Activated T-helper 2 cell treated with anti-CD3 and anti-CD28 coated beads, Interferon-gamma antibody, Interleukin-2, Interleukin-4, amounts not matched to agents 10 μg/mL and 5 μg/mL and 100 μg/mL, durations not matched to agents 14 hours and 24 hours and 36 hours (primary cell): ENCODE data around the gene PTPRE. TPM values are rescaled to one million over a fixed set of nuclear protein-coding genes. Genes with fewer than 3 reads are reported as not detected.

Experiments
- DNase-seq: peaks from one replicate; pipeline ENCODE4 v3.0.0; 2021; ENCODE audit warnings: low spot score
- H3K27ac Mint-ChIP-seq: one replicate; pipeline ENCODE4 v1.8.0; 2021; ENCODE audit warnings: mixed read lengths
- H3K27me3 Mint-ChIP-seq: one replicate; pipeline ENCODE4 v1.8.0; 2021; ENCODE audit warnings: low read depth, mixed read lengths
- H3K36me3 Mint-ChIP-seq: one replicate; pipeline ENCODE4 v1.8.0; 2021; ENCODE audit warnings: low read depth, mixed read lengths
- H3K4me1 Mint-ChIP-seq: one replicate; pipeline ENCODE4 v1.8.0; 2021; ENCODE audit warnings: low read depth, mixed read lengths
- H3K4me3 Mint-ChIP-seq: one replicate; pipeline ENCODE4 v1.8.0; 2021; ENCODE audit warnings: low read depth, mild to moderate bottlenecking, moderate library complexity, mixed read lengths
- H3K9me3 Mint-ChIP-seq: one replicate; pipeline ENCODE4 v1.8.0; 2021; ENCODE audit warnings: mixed read lengths
- intact Hi-C: fragments of 100-400 bp; cut with micrococcal nuclease; formaldehyde crosslinking; loops from one replicate; pipeline ENCODE4 v1.15.1; 2023
- total RNA-seq: library from RNA; stranded (reverse); gene quantifications from 2 replicates; pipeline ENCODE4 v1.2.3, GENCODE V29; 2022

PTPRE gene
- total RNA-seq, 1 donor from 2014 or later: 16.8 TPM

GRCh38 chr10:127945341-127945758 is 38.4 kb downstream of the PTPRE start:
- H3K27me3 Mint-ChIP-seq: peaks cover 7% of the 10 kb centered on the region
- H3K36me3 Mint-ChIP-seq: no peaks in the 10 kb centered on the region
- H3K27ac Mint-ChIP-seq: no peak overlapping the region
- DNase-seq: no peak
- peaks cover 3% of the 10 kb centered on the region for H3K4me1 Mint-ChIP-seq
- H3K9me3 Mint-ChIP-seq: no peaks in the 10 kb centered on the region
- intact Hi-C loops: no loop called here
- no peak overlapping the region for H3K4me3 Mint-ChIP-seq

GRCh38 chr10:127945948-127946711 is 39.2 kb downstream of the PTPRE start:
- Mint-ChIP-seq H3K4me1 (peaks cover 3% of the 10 kb centered on the region), H3K27me3 (peaks cover 7% of the 10 kb centered on the region), H3K27ac (no peak overlapping the region), H3K36me3 (no peaks in the 10 kb centered on the region), H3K4me3 (no peak overlapping the region), H3K9me3 (no peaks in the 10 kb centered on the region)
- DNase-seq: no peak
- intact Hi-C loops: no loop called here

DNA sequence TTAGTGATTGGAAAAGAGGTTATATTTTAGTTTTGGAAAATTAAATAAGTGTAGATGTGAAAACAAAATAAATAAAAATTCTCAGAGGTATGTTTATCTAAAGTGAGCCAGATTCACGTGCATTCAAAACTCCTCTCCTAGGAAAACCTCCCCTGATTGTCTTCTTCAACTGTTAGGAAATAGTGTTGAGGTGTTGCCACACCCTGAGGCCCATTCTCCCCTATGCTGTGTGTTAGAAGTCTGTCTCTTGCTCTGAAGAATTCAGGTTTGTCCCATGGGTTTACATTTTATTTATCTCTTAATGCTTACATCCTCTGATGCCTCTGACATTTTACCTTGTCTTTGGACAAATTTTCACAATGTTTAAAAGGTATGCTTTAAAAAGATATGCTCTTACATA is 40.3 kb downstream of the PTPRE start:
- Mint-ChIP-seq H3K4me3 (no peak overlapping the region), H3K36me3 (no peaks in the 10 kb centered on the region), H3K4me1 (peaks cover 3% of the 10 kb centered on the region), H3K27ac (no peak overlapping the region), H3K27me3 (peaks cover 5% of the 10 kb centered on the region), H3K9me3 (no peaks in the 10 kb centered on the region)
- intact Hi-C loops: no loop called here
- DNase-seq: no peak

DNA sequence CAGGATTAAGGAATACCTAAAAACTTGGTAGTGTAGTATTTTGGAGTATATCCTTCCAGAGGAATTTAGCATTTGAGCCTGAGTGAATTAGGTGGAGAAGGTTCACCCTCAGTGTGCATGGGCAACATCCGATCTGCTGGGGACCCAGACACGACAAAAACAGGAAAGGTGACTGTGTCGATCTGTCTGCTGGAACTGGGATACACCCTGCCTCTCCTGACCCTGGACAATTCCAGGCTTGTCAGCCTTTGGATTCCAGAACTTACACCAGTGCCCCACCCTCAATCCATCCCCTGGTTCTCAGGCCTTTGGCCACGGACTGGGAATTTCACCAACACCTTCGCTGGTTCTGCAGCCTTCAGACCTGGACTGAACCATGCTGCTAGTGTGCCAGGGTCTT is 41.9 kb downstream of the PTPRE start:
- no peak for DNase-seq
- H3K4me1 Mint-ChIP-seq: peaks cover 3% of the 10 kb centered on the region
- intact Hi-C loops: no loop called here
- no peaks in the 10 kb centered on the region for H3K9me3 Mint-ChIP-seq
- no peak overlapping the region for H3K27ac Mint-ChIP-seq
- no peak overlapping the region for H3K4me3 Mint-ChIP-seq
- no peaks in the 10 kb centered on the region for H3K27me3 Mint-ChIP-seq
- H3K36me3 Mint-ChIP-seq: no peaks in the 10 kb centered on the region

DNA sequence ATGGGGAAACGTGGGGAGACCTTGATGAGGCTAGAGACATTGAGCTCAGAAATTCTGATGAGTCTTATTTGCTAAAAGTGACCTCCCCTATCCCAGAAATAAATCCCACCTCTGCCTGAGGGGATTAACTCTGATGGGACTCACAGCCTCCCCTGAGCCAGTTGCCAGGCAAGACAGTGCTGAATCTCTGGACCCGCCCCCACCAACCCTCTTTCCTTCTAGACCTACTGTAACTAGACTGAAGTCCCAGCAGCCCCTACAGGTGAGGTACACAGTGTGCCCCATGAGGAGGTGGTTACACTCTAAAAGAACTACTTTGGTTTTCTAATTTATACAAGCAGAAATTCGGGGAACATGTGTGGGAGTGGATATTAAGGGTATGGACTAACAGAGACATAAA is 42.9 kb downstream of the PTPRE start:
- Mint-ChIP-seq H3K36me3 (no peaks in the 10 kb centered on the region), H3K27me3 (no peaks in the 10 kb centered on the region), H3K4me1 (peaks cover 3% of the 10 kb centered on the region), H3K9me3 (no peaks in the 10 kb centered on the region), H3K4me3 (no peak overlapping the region), H3K27ac (no peak overlapping the region)
- intact Hi-C loops: no loop called here
- no peak for DNase-seq

DNA sequence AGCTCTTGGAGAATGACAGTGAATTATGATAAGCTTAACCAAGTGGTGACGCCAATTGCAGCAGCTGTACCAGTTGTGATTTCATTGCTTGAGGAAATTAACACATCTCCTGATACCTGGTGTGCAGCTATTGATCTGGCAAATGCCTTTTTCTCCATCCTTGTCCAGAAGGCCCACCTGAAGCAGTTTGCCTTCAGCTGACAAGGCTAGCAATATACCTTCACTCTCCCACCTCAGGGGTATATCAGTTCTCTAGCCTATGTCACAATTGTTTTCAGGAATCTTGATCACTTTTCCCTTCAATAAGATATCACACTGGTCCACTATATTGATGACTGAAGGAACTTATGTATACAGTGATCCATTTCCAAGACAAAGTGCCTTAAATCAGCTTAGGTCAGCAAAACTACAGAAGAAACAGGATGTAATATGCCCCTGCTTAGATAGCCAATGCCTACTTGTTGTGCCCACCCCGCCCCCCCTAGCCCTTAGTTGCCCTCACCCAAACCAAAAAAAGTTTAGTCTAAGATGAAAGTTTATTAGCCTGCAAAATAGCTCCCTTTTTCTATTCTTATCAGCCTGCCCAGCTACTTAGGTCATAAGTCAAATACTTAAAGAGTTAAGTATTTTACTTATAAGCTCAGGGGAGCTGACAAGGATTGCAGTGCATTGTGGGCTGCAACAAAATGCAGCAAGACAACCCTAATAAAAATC is 45.1 kb downstream of the PTPRE start:
- Mint-ChIP-seq H3K36me3 (no peaks in the 10 kb centered on the region), H3K4me1 (no peaks in the 10 kb centered on the region), H3K9me3 (no peaks in the 10 kb centered on the region), H3K27me3 (peaks cover 10% of the 10 kb centered on the region), H3K27ac (no peak overlapping the region), H3K4me3 (no peak overlapping the region)
- no peak for DNase-seq
- intact Hi-C loops: no loop called here

DNA sequence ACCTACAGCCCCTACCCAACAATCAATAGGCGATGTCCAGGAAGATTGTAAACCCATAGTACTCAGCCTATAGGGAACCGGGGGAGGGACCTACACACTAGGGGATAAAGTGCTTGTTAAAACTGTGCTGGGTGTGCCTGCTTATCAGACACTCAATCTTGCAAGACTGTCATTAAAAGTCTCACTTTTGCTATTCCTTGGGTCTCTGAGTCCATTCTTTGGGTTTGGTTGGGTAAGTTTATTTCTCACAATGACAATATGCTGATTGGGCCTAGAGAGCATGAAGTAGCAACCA is 45.6 kb downstream of the PTPRE start:
- Mint-ChIP-seq H3K4me3 (no peak overlapping the region), H3K9me3 (no peaks in the 10 kb centered on the region), H3K4me1 (no peaks in the 10 kb centered on the region), H3K27ac (no peak overlapping the region), H3K36me3 (no peaks in the 10 kb centered on the region), H3K27me3 (peaks cover 13% of the 10 kb centered on the region)
- DNase-seq: no peak
- intact Hi-C loops: no loop called here

GRCh38 chr10:127952918-127953317 is 46.0 kb downstream of the PTPRE start:
- H3K9me3 Mint-ChIP-seq: no peaks in the 10 kb centered on the region
- peaks cover 16% of the 10 kb centered on the region for H3K27me3 Mint-ChIP-seq
- no peak for DNase-seq
- no peak overlapping the region for H3K27ac Mint-ChIP-seq
- no peaks in the 10 kb centered on the region for H3K36me3 Mint-ChIP-seq
- intact Hi-C loops: no loop called here
- no peak overlapping the region for H3K4me3 Mint-ChIP-seq
- H3K4me1 Mint-ChIP-seq: no peaks in the 10 kb centered on the region

DNA sequence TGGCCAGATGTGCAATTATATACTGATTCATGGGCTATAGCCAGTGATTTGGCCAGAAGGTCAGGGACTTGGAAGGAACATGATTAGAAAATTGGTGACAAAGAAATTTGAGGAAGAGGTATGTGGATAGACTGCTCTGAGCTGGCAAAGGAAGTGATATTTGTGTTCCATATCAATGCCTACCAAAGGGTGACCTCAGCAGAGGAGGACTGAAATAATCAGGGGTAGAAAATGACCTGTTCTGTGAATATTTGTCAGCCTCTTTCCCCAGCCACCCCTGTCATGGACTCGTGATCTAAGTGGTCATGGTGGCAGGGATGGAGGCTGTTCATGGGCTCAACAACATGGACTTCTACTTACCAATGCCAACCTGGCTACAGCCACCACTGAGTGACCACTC is 47.0 kb downstream of the PTPRE start:
- no peak for DNase-seq
- H3K27me3 Mint-ChIP-seq: peaks cover 21% of the 10 kb centered on the region
- H3K36me3 Mint-ChIP-seq: no peaks in the 10 kb centered on the region
- H3K27ac Mint-ChIP-seq: no peak overlapping the region
- H3K4me3 Mint-ChIP-seq: no peak overlapping the region
- intact Hi-C loops: no loop called here
- no peaks in the 10 kb centered on the region for H3K4me1 Mint-ChIP-seq
- H3K9me3 Mint-ChIP-seq: no peaks in the 10 kb centered on the region

DNA sequence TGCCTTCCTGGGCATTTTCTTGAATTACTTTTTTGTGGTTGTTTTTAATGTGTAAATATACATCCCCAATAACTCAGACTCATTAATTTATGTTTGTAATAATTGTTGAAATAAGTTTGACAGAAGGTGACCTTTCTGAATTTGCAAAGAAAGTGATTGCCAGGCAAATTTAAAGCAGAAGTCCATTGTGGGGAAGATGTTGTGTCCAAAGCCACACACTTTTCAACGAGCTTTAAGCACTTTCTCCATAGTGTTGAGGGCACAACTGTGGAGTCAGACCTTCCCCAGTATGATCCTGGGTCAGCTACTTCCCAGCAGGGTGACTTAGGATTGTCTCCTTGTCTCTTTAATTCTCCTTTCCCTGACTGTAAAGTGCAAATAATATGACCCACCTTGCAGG is 52.5 kb downstream of the PTPRE start:
- H3K4me3 Mint-ChIP-seq: no peak overlapping the region
- H3K27me3 Mint-ChIP-seq: peaks cover 23% of the 10 kb centered on the region
- no peak overlapping the region for H3K27ac Mint-ChIP-seq
- no peaks in the 10 kb centered on the region for H3K36me3 Mint-ChIP-seq
- no peak for DNase-seq
- intact Hi-C loops: no loop called here
- H3K4me1 Mint-ChIP-seq: no peaks in the 10 kb centered on the region
- H3K9me3 Mint-ChIP-seq: no peaks in the 10 kb centered on the region

DNA sequence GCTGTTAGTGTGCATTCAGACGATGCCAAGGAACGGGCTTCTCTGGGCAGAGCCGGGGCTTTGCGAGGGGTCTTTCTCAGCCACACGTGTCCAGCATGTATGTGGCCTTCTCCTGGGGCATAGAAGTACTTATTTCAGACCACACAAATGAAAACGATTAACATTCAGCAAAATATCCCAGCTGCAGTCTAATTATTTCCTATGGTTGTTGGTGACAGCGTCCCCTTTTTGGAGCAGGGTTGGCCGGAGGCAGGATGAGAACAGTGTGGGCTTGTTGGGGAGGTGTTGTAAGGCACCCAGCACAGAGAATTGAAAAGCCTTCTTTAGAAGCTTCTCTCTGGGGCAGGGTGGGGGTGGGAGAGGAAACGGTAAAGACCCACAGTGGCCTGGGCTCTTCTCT is 54.2 kb downstream of the PTPRE start:
- H3K9me3 Mint-ChIP-seq: no peaks in the 10 kb centered on the region

GRCh38 chr10:127962205-127962604 is 55.3 kb downstream of the PTPRE start:
- Mint-ChIP-seq H3K27me3 (peaks cover 13% of the 10 kb centered on the region), H3K4me1 (no peaks in the 10 kb centered on the region), H3K4me3 (no peak overlapping the region), H3K36me3 (no peaks in the 10 kb centered on the region), H3K27ac (no peak overlapping the region), H3K9me3 (no peaks in the 10 kb centered on the region)
- intact Hi-C loops: no loop called here
- DNase-seq: no peak

More for the DNA sequence above, 54.2 kb downstream of the PTPRE start:
- H3K36me3 Mint-ChIP-seq: no peaks in the 10 kb centered on the region
- peaks cover 20% of the 10 kb centered on the region for H3K27me3 Mint-ChIP-seq
- no peak overlapping the region for H3K27ac Mint-ChIP-seq
- H3K4me3 Mint-ChIP-seq: no peak overlapping the region
- H3K4me1 Mint-ChIP-seq: no peaks in the 10 kb centered on the region
- no peak for DNase-seq
- intact Hi-C loops: no loop called here

DNA sequence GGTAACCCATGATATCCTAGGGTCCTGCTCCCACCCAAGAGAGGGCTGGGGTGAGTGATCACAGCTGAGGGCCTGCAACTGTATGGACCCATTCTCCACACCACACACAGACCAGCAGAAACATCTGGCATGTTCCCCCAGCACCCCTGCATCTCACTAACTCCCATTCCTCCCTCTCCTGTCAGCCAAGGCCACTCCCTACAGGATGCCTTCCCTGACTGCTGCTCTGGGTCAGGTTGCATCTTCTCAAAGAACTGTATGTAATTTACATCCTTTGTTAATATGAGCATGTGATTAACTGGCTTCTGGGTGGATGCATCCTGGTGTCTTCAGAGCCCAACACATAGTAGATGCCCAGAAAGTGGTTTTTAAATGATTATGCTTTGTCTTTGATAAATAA is 56.2 kb downstream of the PTPRE start:
- peaks cover 2% of the 10 kb centered on the region for H3K4me1 Mint-ChIP-seq
- H3K27me3 Mint-ChIP-seq: peaks cover 5% of the 10 kb centered on the region
- no peaks in the 10 kb centered on the region for H3K36me3 Mint-ChIP-seq
- intact Hi-C loops: no loop called here
- no peak overlapping the region for H3K4me3 Mint-ChIP-seq
- DNase-seq: no peak
- no peak overlapping the region for H3K27ac Mint-ChIP-seq
- no peaks in the 10 kb centered on the region for H3K9me3 Mint-ChIP-seq
